ENCODE results near the gene TRMT1.

Gene TRMT1

DNA sequence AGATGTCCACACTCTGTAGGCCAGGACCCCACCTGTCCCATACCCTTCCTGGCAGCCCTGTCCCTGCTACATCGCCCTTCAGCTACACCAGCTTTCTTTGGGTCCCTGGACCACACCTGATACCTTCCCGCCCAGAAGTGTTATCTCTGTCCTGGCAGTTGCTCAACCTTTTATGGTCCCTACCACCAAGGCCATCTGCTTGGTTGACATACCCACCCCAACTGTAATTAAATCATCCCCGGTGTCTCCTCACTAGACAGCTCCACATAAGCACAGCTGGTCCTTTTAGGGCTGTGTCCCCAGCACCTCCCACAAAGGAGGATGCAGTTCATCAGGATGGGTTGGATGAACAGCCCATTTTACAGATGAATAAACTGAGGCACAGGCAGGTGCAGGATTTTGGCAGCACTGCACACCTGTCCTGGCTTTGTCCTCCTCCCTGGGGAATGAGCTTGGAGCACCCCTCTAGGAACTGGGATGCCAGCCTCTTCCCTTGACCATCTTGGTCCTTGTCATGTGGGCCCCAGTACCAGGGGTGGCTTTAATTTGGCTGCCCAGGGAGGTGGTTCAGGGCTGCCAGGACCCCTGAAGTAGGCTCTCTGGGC is 14.4 kb upstream of the TRMT1 start:
- TF ChIP-seq GABPA (IDR thresholded peaks at IDR 0.05; ENCODE audit: low read depth) (no peak), POLR2AphosphoS5 (IDR thresholded peaks at IDR 0.05; ENCODE audit: low read depth) (no peak), SPI1 (IDR thresholded peaks at IDR 0.05; ENCODE audit: borderline replicate concordance, low read depth) (no peak)
- TF ChIP-seq, protein P1, sequence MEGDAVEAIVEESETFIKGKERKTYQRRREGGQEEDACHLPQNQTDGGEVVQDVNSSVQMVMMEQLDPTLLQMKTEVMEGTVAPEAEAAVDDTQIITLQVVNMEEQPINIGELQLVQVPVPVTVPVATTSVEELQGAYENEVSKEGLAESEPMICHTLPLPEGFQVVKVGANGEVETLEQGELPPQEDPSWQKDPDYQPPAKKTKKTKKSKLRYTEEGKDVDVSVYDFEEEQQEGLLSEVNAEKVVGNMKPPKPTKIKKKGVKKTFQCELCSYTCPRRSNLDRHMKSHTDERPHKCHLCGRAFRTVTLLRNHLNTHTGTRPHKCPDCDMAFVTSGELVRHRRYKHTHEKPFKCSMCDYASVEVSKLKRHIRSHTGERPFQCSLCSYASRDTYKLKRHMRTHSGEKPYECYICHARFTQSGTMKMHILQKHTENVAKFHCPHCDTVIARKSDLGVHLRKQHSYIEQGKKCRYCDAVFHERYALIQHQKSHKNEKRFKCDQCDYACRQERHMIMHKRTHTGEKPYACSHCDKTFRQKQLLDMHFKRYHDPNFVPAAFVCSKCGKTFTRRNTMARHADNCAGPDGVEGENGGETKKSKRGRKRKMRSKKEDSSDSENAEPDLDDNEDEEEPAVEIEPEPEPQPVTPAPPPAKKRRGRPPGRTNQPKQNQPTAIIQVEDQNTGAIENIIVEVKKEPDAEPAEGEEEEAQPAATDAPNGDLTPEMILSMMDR (IDR thresholded peaks at IDR 0.05; ENCODE audit: insufficient read depth, low read length) = no peak
- TF ChIP-seq, protein P2, sequence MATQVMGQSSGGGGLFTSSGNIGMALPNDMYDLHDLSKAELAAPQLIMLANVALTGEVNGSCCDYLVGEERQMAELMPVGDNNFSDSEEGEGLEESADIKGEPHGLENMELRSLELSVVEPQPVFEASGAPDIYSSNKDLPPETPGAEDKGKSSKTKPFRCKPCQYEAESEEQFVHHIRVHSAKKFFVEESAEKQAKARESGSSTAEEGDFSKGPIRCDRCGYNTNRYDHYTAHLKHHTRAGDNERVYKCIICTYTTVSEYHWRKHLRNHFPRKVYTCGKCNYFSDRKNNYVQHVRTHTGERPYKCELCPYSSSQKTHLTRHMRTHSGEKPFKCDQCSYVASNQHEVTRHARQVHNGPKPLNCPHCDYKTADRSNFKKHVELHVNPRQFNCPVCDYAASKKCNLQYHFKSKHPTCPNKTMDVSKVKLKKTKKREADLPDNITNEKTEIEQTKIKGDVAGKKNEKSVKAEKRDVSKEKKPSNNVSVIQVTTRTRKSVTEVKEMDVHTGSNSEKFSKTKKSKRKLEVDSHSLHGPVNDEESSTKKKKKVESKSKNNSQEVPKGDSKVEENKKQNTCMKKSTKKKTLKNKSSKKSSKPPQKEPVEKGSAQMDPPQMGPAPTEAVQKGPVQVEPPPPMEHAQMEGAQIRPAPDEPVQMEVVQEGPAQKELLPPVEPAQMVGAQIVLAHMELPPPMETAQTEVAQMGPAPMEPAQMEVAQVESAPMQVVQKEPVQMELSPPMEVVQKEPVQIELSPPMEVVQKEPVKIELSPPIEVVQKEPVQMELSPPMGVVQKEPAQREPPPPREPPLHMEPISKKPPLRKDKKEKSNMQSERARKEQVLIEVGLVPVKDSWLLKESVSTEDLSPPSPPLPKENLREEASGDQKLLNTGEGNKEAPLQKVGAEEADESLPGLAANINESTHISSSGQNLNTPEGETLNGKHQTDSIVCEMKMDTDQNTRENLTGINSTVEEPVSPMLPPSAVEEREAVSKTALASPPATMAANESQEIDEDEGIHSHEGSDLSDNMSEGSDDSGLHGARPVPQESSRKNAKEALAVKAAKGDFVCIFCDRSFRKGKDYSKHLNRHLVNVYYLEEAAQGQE (IDR thresholded peaks at IDR 0.05; ENCODE audit: insufficient replicate concordance, low read depth) = no peak
- H3K27ac ChIP-seq (replicated peaks) = no peak overlapping the region
- H3K27me3 ChIP-seq (ENCODE audit: insufficient read depth, poor library complexity, severe bottlenecking) = no peaks in the 10 kb centered on the region
- H3K4me3 ChIP-seq (replicated peaks; ENCODE audit: insufficient read depth, low read length) = no peak overlapping the region
- DNase-seq (ENCODE audit: low read depth in 1 of 2, low spot score in 1 of 2) = no peak

DNA sequence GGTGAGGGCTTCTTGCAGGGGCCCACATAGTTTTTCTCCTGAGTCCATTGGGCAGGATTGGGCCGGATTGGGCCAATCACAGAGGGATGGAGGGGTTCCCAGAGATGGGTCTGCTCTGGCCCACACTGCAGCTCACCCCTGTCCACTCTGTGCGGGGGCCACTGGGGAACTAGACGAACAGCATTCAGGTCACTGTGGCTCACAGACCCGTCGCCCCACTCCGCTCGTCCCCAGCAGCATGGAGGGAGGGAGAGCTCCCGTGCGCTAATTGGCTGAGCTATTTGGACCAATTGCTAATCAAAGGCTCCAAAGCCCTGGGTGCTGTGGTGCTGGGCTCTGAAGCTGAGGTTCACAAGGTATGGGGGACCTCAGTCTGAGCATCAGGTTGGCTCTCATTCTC is 12.8 kb upstream of the TRMT1 start:
- DNase-seq (ENCODE audit: low read depth in 1 of 2, low spot score in 1 of 2) = no peak
- no peaks in the 10 kb centered on the region for H3K27me3 ChIP-seq (ENCODE audit: insufficient read depth, poor library complexity, severe bottlenecking)
- H3K27ac ChIP-seq (replicated peaks) = no peak overlapping the region
- H3K4me3 ChIP-seq (replicated peaks; ENCODE audit: insufficient read depth, low read length) = no peak overlapping the region
- no peak for TF ChIP-seq SPI1 (IDR thresholded peaks at IDR 0.05; ENCODE audit: borderline replicate concordance, low read depth)
- TF ChIP-seq POLR2AphosphoS5 (IDR thresholded peaks at IDR 0.05; ENCODE audit: low read depth) = no peak
- TF ChIP-seq, protein P2 (IDR thresholded peaks at IDR 0.05; ENCODE audit: insufficient replicate concordance, low read depth) = no peak

DNA sequence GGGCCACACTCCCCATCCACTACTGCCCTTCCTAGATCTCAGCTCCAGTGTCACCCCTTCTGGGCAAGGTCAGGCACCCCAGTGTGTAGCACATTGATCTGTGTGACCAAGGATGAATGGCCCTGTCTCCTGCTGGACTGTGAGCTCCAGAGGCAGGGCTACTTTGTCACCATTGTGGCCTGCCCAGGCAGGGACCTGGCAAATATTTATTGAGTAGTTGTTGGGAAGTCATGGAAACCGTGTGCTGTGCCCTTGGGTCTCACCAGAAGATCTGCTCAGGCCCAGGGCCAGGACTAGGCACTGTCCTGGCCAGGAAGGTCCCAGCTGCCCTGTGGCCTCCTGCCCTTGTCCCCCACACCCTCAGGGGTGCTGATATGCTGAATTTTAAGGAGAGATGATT is 12.0 kb upstream of the TRMT1 start:
- TF ChIP-seq, protein P1 (IDR thresholded peaks at IDR 0.05; ENCODE audit: insufficient read depth, low read length) = no peak
- TF ChIP-seq POLR2AphosphoS5 (IDR thresholded peaks at IDR 0.05; ENCODE audit: low read depth) = no peak
- TF ChIP-seq GABPA (IDR thresholded peaks at IDR 0.05; ENCODE audit: low read depth) = no peak
- H3K4me3 ChIP-seq (replicated peaks; ENCODE audit: insufficient read depth, low read length) = no peak overlapping the region
- no peaks in the 10 kb centered on the region for H3K27me3 ChIP-seq (ENCODE audit: insufficient read depth, poor library complexity, severe bottlenecking)
- DNase-seq (ENCODE audit: low read depth in 1 of 2, low spot score in 1 of 2) = no peak
- no peak overlapping the region for H3K27ac ChIP-seq (replicated peaks)

DNA sequence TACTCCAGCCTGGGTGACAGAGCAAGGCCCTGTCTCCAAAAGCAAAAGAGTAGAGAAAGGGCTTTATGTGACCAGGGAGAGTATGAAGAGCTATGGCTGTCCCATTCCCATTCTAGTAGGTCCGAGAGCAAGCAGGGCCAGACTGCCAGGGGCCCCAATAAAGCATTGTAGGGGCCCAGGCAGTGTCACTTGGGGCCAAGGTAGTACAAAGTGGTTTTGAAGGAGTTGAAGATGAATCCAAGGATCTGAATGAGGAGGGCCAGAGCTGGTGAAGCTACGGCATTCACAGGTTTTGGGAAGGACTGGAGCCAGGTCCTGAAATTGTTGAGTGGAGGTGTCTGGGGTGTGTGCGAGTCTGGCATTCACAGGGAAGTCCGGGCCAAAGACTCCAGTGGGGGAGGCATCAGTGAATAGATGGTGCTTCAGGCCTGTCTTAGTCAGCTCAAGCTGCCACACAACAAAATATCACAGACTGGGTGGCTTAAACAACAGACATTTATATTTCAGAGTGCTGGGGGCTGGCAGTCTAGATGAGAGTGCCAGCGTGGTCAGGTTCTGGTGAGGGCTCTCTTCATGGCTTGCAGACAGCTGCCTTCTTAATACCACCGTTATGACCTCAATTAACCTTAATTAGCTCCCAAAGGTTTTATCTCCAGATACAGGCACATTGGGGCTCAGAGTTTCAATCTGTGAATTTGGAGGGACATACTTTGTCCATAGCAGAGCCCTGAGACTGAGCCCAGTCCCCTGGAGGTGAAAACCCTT is 11.5 kb upstream of the TRMT1 start:
- Histone ChIP-seq H3K27ac (replicated peaks) (no peak overlapping the region), H3K27me3 (ENCODE audit: insufficient read depth, poor library complexity, severe bottlenecking) (no peaks in the 10 kb centered on the region), H3K4me3 (replicated peaks; ENCODE audit: insufficient read depth, low read length) (no peak overlapping the region)
- no peak; the same call in 1 of the 2 replicates for TF ChIP-seq POLR2AphosphoS5 (IDR thresholded peaks at IDR 0.05; ENCODE audit: low read depth)
- no peak for TF ChIP-seq GABPA (IDR thresholded peaks at IDR 0.05; ENCODE audit: low read depth)
- TF ChIP-seq, protein P1 (IDR thresholded peaks at IDR 0.05; ENCODE audit: insufficient read depth, low read length) = no peak
- TF ChIP-seq SPI1 (IDR thresholded peaks at IDR 0.05; ENCODE audit: borderline replicate concordance, low read depth) = no peak
- TF ChIP-seq, protein P2 (IDR thresholded peaks at IDR 0.05; ENCODE audit: insufficient replicate concordance, low read depth) = no peak
- no peak for DNase-seq (ENCODE audit: low read depth in 1 of 2, low spot score in 1 of 2)

All from HL-60 (cell line).